Measurements from ENCODE around the gene SACM1L.

Gene SACM1L

DNA sequence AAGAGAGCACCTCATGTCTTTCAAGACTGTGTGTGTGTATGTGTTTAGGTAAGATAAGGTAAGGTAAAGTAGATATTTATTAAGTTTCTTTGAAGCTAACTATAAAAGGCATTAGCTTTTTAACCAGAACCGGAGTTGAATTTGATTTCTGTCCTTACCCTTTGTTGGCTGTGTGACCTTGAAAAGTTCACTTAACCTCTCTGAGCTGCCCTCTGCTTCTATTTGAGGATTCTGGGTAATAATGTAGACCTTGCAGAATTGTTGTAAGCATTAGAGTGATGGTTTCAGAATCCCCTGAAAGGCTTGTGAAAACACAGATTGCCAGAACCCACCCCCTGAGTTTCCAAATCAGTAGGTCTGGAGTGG, 21.6 kb upstream of the SACM1L start:
- no peak overlapping the region for H3K27ac ChIP-seq (replicated peaks; ENCODE audit: low read length)

DNA sequence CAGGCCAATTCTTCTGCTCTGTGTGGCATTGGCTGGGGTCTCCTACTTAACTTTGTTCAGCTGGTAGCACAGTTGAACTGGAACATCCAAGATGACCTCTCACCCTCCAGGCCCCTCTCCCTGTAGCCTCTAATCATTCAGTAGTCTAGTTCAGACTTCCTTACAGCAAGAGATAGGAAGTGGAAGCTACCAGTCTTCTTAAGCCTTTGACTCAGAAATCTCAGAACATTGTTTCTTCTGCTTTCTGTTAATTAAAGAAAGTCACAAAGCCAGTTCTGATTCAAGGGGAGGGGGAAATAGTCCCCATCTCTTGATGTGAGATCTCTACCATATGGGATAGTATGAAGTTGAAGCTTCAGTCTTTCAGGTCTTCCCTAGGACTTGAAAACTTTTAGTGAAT, 18.8 kb upstream of the SACM1L start:
- Histone ChIP-seq H3K4me3 (ENCODE audit: low read length in 2 of 2) (no peak overlapping the region), H2BK15ac (ENCODE audit: low read length) (no peak overlapping the region), H2BK12ac (ENCODE audit: low read length) (no peak overlapping the region), H4K8ac (ENCODE audit: low read depth, low read length) (no peak overlapping the region), H4K91ac (ENCODE audit: low read depth, low read length, poor library complexity) (no peak overlapping the region), H3K14ac (ENCODE audit: low read length) (no peak overlapping the region), H3K9ac (ENCODE audit: low read depth, low read length, poor library complexity) (no peak overlapping the region), H2AK5ac (ENCODE audit: low read depth, low read length) (no peak overlapping the region), H2BK5ac (ENCODE audit: low read length) (no peak overlapping the region), H3K4me2 (ENCODE audit: insufficient read depth, low read length, poor library complexity, severe bottlenecking) (no peak overlapping the region), H3K9me3 (replicated peaks in 1 of 2; ENCODE audit: control insufficient read depth in 2 of 2, insufficient read depth in 1 of 2, low read depth in 1 of 2, low read length in 2 of 2) (no peaks in the 10 kb centered on the region), H3K27me3 (ENCODE audit: control insufficient read depth in 3 of 3, insufficient read depth in 3 of 3, low read depth in 1 of 3, low read length in 3 of 3) (no peaks in the 10 kb centered on the region), H3K79me1 (ENCODE audit: low read depth, low read length) (no peaks in the 10 kb centered on the region), H3K27ac (replicated peaks; ENCODE audit: low read length) (no peak overlapping the region), H2AFZ (ENCODE audit: low read length) (no peak overlapping the region), H3K4ac (ENCODE audit: low read length) (no peak overlapping the region), H3K23ac (ENCODE audit: low read depth, low read length, poor library complexity) (no peak overlapping the region), H3K18ac (ENCODE audit: low read length) (no peak overlapping the region), H3K36me3 (replicated peaks in 1 of 2; ENCODE audit: control insufficient read depth in 2 of 2, insufficient read depth in 2 of 2, low read length in 2 of 2) (peaks cover 1 to 29% of the 10 kb centered on the region in 2 donors), H3K4me1 (ENCODE audit: control insufficient read depth in 2 of 2, insufficient read depth in 1 of 2, low read depth in 1 of 2, low read length in 2 of 2) (peaks cover 0 to 2% of the 10 kb centered on the region in 2 donors), H2BK120ac (ENCODE audit: low read depth, low read length) (no peak overlapping the region)
- DNase-seq (ENCODE audit: low spot score) = no peak

More for the DNA sequence above, 21.6 kb upstream of the SACM1L start:
- H4K91ac ChIP-seq (ENCODE audit: low read depth, low read length, poor library complexity) = no peak overlapping the region
- H2BK12ac ChIP-seq (ENCODE audit: low read length) = no peak overlapping the region
- H2BK5ac ChIP-seq (ENCODE audit: low read length) = no peak overlapping the region
- no peak for DNase-seq (ENCODE audit: low spot score)
- no peak overlapping the region for H3K4ac ChIP-seq (ENCODE audit: low read length)
- no peaks in the 10 kb centered on the region for H3K79me1 ChIP-seq (ENCODE audit: low read depth, low read length)
- no peak overlapping the region for H2AK5ac ChIP-seq (ENCODE audit: low read depth, low read length)
- no peak overlapping the region for H3K23ac ChIP-seq (ENCODE audit: low read depth, low read length, poor library complexity)
- H3K14ac ChIP-seq (ENCODE audit: low read length) = no peak overlapping the region
- H3K9ac ChIP-seq (ENCODE audit: low read depth, low read length, poor library complexity) = no peak overlapping the region
- no peaks in the 10 kb centered on the region for H3K9me3 ChIP-seq (replicated peaks in 1 of 2; ENCODE audit: control insufficient read depth in 2 of 2, insufficient read depth in 1 of 2, low read depth in 1 of 2, low read length in 2 of 2)
- H3K4me1 ChIP-seq (ENCODE audit: control insufficient read depth in 2 of 2, insufficient read depth in 1 of 2, low read depth in 1 of 2, low read length in 2 of 2) = peaks cover 0 to 2% of the 10 kb centered on the region in 2 donors
- no peaks in the 10 kb centered on the region for H3K27me3 ChIP-seq (ENCODE audit: control insufficient read depth in 3 of 3, insufficient read depth in 3 of 3, low read depth in 1 of 3, low read length in 3 of 3)
- H4K8ac ChIP-seq (ENCODE audit: low read depth, low read length) = no peak overlapping the region
- no CpG with 5 or more reads among the region's 1 CpG for WGBS, 2 donors (ENCODE audit: extremely low coverage in 2 of 2, insufficient read length in 2 of 2, insufficient replicate concordance in 1 of 2)
- H2BK15ac ChIP-seq (ENCODE audit: low read length) = no peak overlapping the region
- H3K18ac ChIP-seq (ENCODE audit: low read length) = no peak overlapping the region
- H2AFZ ChIP-seq (ENCODE audit: low read length) = no peak overlapping the region
- peaks cover 0 to 16% of the 10 kb centered on the region in 2 donors for H3K36me3 ChIP-seq (replicated peaks in 1 of 2; ENCODE audit: control insufficient read depth in 2 of 2, insufficient read depth in 2 of 2, low read length in 2 of 2)
- H2BK120ac ChIP-seq (ENCODE audit: low read depth, low read length) = no peak overlapping the region
- H3K4me2 ChIP-seq (ENCODE audit: insufficient read depth, low read length, poor library complexity, severe bottlenecking) = no peak overlapping the region
- H3K4me3 ChIP-seq (ENCODE audit: low read length in 2 of 2) = no peak overlapping the region

DNA sequence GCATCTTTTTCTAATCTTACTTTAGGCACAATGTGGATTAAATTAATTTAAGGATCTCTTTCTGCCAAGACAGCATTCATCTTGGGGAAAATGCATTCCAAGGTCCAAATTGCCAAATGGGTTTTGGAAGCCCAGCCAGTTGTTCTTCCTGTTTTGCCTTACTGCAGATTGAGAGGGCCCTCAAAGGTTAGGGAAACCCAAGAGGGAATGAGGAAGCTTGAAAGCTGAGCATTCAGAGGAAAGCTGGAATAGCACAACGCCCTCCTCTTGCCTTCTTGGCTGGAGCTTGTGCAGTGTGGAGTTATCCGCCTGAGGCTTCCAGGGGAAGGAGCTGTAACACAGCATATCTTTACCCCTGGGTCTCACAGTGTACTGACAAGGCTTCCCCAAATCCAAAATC, 18.2 kb upstream of the SACM1L start:
- Histone ChIP-seq H3K9ac (ENCODE audit: low read depth, low read length, poor library complexity) (no peak overlapping the region), H4K8ac (ENCODE audit: low read depth, low read length) (no peak overlapping the region), H3K36me3 (replicated peaks in 1 of 2; ENCODE audit: control insufficient read depth in 2 of 2, insufficient read depth in 2 of 2, low read length in 2 of 2) (peaks cover 1 to 29% of the 10 kb centered on the region in 2 donors), H3K27me3 (ENCODE audit: control insufficient read depth in 3 of 3, insufficient read depth in 3 of 3, low read depth in 1 of 3, low read length in 3 of 3) (no peaks in the 10 kb centered on the region), H3K23ac (ENCODE audit: low read depth, low read length, poor library complexity) (no peak overlapping the region), H2BK120ac (ENCODE audit: low read depth, low read length) (no peak overlapping the region), H3K4me3 (ENCODE audit: low read length in 2 of 2) (no peak overlapping the region), H2BK15ac (ENCODE audit: low read length) (no peak overlapping the region), H3K18ac (ENCODE audit: low read length) (no peak overlapping the region), H4K91ac (ENCODE audit: low read depth, low read length, poor library complexity) (no peak overlapping the region), H2BK5ac (ENCODE audit: low read length) (no peak overlapping the region), H3K27ac (replicated peaks; ENCODE audit: low read length) (no peak overlapping the region), H2AK5ac (ENCODE audit: low read depth, low read length) (no peak overlapping the region), H3K4ac (ENCODE audit: low read length) (no peak overlapping the region), H3K14ac (ENCODE audit: low read length) (no peak overlapping the region), H2BK12ac (ENCODE audit: low read length) (no peak overlapping the region), H3K4me2 (ENCODE audit: insufficient read depth, low read length, poor library complexity, severe bottlenecking) (no peak overlapping the region), H3K4me1 (ENCODE audit: control insufficient read depth in 2 of 2, insufficient read depth in 1 of 2, low read depth in 1 of 2, low read length in 2 of 2) (peaks cover 0 to 2% of the 10 kb centered on the region in 2 donors), H3K79me1 (ENCODE audit: low read depth, low read length) (no peaks in the 10 kb centered on the region), H3K9me3 (replicated peaks in 1 of 2; ENCODE audit: control insufficient read depth in 2 of 2, insufficient read depth in 1 of 2, low read depth in 1 of 2, low read length in 2 of 2) (no peaks in the 10 kb centered on the region), H2AFZ (ENCODE audit: low read length) (no peak overlapping the region)
- no CpG with 5 or more reads among the region's 2 CpGs for WGBS, 2 donors (ENCODE audit: extremely low coverage in 2 of 2, insufficient read length in 2 of 2, insufficient replicate concordance in 1 of 2)
- DNase-seq (ENCODE audit: low spot score) = no peak

DNA sequence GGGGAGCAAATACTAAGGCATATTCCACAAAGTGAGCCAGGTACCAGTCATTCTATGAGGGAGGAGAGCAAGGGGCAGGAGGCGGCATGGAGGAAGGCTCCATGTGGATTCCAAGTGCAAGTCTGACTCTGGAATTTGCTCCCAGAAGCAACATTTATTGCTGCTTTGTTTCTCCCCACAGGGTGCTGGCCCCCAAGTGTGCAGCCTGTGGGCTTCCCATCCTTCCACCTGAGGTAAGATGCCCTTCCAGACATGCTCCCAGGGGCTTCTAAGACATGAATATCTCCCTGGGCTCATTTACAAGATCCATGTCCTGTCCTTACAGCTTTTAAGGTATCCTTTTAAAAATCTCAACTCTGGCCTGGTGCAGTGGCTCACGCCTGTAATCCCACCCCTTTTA, 15.9 kb upstream of the SACM1L start:
- no peaks in the 10 kb centered on the region for H3K27me3 ChIP-seq (ENCODE audit: control insufficient read depth in 3 of 3, insufficient read depth in 3 of 3, low read depth in 1 of 3, low read length in 3 of 3)
- H2BK12ac ChIP-seq (ENCODE audit: low read length) = no peak overlapping the region
- no peak overlapping the region for H3K27ac ChIP-seq (replicated peaks; ENCODE audit: low read length)

More for the DNA sequence above, 15.9 kb upstream of the SACM1L start:
- no peaks in the 10 kb centered on the region for H3K9me3 ChIP-seq (replicated peaks in 1 of 2; ENCODE audit: control insufficient read depth in 2 of 2, insufficient read depth in 1 of 2, low read depth in 1 of 2, low read length in 2 of 2)
- H2AK5ac ChIP-seq (ENCODE audit: low read depth, low read length) = no peak overlapping the region
- no peak overlapping the region for H3K4me2 ChIP-seq (ENCODE audit: insufficient read depth, low read length, poor library complexity, severe bottlenecking)
- no peak overlapping the region for H2AFZ ChIP-seq (ENCODE audit: low read length)
- no CpG with 5 or more reads among the region's 2 CpGs for WGBS, 2 donors (ENCODE audit: extremely low coverage in 2 of 2, insufficient read length in 2 of 2, insufficient replicate concordance in 1 of 2)
- no peaks in the 10 kb centered on the region for H3K79me1 ChIP-seq (ENCODE audit: low read depth, low read length)
- no peak overlapping the region for H4K8ac ChIP-seq (ENCODE audit: low read depth, low read length)
- no peak overlapping the region for H3K4me3 ChIP-seq (ENCODE audit: low read length in 2 of 2)
- no peak for DNase-seq (ENCODE audit: low spot score)
- H3K9ac ChIP-seq (ENCODE audit: low read depth, low read length, poor library complexity) = no peak overlapping the region
- no peak overlapping the region for H3K14ac ChIP-seq (ENCODE audit: low read length)
- no peak overlapping the region for H2BK120ac ChIP-seq (ENCODE audit: low read depth, low read length)
- peaks cover 3 to 38% of the 10 kb centered on the region in 2 donors for H3K36me3 ChIP-seq (replicated peaks in 1 of 2; ENCODE audit: control insufficient read depth in 2 of 2, insufficient read depth in 2 of 2, low read length in 2 of 2)
- peaks cover 3 to 6% of the 10 kb centered on the region in 2 donors for H3K4me1 ChIP-seq (ENCODE audit: control insufficient read depth in 2 of 2, insufficient read depth in 1 of 2, low read depth in 1 of 2, low read length in 2 of 2)
- H3K4ac ChIP-seq (ENCODE audit: low read length) = no peak overlapping the region
- no peak overlapping the region for H3K23ac ChIP-seq (ENCODE audit: low read depth, low read length, poor library complexity)
- H3K18ac ChIP-seq (ENCODE audit: low read length) = no peak overlapping the region
- no peak overlapping the region for H2BK15ac ChIP-seq (ENCODE audit: low read length)
- no peak overlapping the region for H2BK5ac ChIP-seq (ENCODE audit: low read length)
- no peak overlapping the region for H4K91ac ChIP-seq (ENCODE audit: low read depth, low read length, poor library complexity)

Measured in neuronal stem cell (in vitro differentiated cells).